ENCODE data around the gene C16orf89.
A peak's percentile ranks its signal among the peaks of the same experiment; 100 is the strongest.

The C16orf89 gene

DNA sequence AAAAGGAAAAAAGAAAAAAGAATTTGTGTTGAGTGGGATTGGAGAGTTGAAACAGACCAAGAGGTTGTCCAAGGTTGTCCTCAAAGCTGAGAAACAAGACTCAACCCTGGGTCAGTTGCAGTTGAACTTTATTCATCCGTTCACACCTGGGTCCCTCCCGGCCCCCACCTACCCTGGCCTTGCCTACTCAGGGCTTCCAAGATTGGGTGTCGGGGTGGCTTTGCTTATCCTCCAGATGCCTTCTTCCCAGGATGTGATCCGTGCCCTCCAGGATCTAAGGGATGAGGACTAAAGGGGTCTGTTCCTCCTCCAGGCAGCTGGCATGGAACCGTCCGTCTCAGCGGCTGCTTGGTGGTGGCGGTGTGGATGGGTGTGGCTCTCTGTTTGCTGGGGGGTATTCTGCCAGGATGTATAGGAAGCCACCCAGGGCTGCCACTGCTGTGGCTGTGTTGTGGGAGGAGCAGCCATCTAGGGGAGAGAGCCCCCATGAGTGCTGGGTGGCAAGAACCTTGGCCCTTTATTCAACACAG is 21.7 kb downstream of the C16orf89 start:
- ATAC-seq: no peak

DNA sequence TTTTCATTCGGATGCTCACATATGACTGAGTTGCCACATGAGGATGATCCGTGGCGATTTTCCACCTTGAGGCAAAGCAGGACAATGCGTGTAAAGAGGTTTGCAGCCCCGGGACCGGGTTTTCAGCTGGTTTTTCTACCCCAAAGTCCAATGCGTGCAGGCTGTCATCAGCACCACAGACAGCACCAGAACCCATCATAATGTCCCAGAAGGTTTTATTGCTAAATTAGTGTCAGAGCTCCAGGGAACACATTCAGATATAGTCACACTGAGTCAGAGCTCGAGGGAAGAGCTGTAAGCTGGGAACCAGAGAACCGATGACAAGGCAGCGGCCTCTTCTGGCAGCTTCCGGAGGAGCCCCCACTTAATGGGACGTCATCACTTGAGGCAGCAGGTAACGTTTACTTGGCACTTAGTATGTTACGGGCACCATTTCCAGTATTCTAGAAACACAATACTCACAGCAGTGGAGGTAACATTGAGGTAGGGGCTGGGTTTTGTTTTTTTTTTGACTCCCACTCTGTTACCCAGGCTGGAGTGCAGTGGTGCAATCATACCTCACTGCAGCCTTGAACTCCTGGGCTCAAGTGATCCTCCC is 23.1 kb downstream of the C16orf89 start:
- TF ChIP-seq, protein P1, sequence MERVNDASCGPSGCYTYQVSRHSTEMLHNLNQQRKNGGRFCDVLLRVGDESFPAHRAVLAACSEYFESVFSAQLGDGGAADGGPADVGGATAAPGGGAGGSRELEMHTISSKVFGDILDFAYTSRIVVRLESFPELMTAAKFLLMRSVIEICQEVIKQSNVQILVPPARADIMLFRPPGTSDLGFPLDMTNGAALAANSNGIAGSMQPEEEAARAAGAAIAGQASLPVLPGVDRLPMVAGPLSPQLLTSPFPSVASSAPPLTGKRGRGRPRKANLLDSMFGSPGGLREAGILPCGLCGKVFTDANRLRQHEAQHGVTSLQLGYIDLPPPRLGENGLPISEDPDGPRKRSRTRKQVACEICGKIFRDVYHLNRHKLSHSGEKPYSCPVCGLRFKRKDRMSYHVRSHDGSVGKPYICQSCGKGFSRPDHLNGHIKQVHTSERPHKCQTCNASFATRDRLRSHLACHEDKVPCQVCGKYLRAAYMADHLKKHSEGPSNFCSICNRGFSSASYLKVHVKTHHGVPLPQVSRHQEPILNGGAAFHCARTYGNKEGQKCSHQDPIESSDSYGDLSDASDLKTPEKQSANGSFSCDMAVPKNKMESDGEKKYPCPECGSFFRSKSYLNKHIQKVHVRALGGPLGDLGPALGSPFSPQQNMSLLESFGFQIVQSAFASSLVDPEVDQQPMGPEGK (CRISPR knock-in tag; IDR thresholded peaks at IDR 0.05; ENCODE audit: borderline replicate concordance): no peak
- TF ChIP-seq ZFP3 (CRISPR knock-in tag; IDR thresholded peaks at IDR 0.05) (no peak), ESRRG (CRISPR knock-in tag; IDR thresholded peaks at IDR 0.05) (no peak), CSDC2 (CRISPR knock-in tag; IDR thresholded peaks at IDR 0.05) (no peak), ZNF565 (CRISPR knock-in tag; conservative IDR thresholded peaks at IDR 0.05; ENCODE audit: low read depth) (no peak), TOX (CRISPR knock-in tag; IDR thresholded peaks at IDR 0.05; ENCODE audit: borderline replicate concordance) (no peak), ISL1 (CRISPR knock-in tag; IDR thresholded peaks at IDR 0.05) (no peak)
- TF ChIP-seq, protein P2, sequence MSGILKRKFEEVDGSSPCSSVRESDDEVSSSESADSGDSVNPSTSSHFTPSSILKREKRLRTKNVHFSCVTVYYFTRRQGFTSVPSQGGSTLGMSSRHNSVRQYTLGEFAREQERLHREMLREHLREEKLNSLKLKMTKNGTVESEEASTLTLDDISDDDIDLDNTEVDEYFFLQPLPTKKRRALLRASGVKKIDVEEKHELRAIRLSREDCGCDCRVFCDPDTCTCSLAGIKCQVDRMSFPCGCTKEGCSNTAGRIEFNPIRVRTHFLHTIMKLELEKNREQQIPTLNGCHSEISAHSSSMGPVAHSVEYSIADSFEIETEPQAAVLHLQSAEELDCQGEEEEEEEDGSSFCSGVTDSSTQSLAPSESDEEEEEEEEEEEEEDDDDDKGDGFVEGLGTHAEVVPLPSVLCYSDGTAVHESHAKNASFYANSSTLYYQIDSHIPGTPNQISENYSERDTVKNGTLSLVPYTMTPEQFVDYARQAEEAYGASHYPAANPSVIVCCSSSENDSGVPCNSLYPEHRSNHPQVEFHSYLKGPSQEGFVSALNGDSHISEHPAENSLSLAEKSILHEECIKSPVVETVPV (CRISPR knock-in tag; IDR thresholded peaks at IDR 0.05): no peak
- TF ChIP-seq, protein P3, sequence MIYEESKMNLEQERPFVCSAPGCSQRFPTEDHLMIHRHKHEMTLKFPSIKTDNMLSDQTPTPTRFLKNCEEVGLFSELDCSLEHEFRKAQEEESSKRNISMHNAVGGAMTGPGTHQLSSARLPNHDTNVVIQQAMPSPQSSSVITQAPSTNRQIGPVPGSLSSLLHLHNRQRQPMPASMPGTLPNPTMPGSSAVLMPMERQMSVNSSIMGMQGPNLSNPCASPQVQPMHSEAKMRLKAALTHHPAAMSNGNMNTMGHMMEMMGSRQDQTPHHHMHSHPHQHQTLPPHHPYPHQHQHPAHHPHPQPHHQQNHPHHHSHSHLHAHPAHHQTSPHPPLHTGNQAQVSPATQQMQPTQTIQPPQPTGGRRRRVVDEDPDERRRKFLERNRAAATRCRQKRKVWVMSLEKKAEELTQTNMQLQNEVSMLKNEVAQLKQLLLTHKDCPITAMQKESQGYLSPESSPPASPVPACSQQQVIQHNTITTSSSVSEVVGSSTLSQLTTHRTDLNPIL (CRISPR knock-in tag; IDR thresholded peaks at IDR 0.05; ENCODE audit: low read depth): no peak
- ATAC-seq: peak; percentile 45

More for the DNA sequence above, 21.7 kb downstream of the C16orf89 start:
- no peak for TF ChIP-seq GLIS3 (CRISPR knock-in tag; IDR thresholded peaks at IDR 0.05)
- TF ChIP-seq TOX (CRISPR knock-in tag; IDR thresholded peaks at IDR 0.05; ENCODE audit: borderline replicate concordance): no peak
- no peak for TF ChIP-seq ZFP3 (CRISPR knock-in tag; IDR thresholded peaks at IDR 0.05)
- TF ChIP-seq, protein P3 (CRISPR knock-in tag; IDR thresholded peaks at IDR 0.05; ENCODE audit: low read depth): no peak
- TF ChIP-seq ISL1 (CRISPR knock-in tag; IDR thresholded peaks at IDR 0.05): no peak
- TF ChIP-seq TCF4 (CRISPR knock-in tag; IDR thresholded peaks at IDR 0.05; ENCODE audit: borderline replicate concordance): no peak
- TF ChIP-seq BACH2 (CRISPR knock-in tag; IDR thresholded peaks at IDR 0.05; ENCODE audit: borderline replicate concordance): no peak

DNA sequence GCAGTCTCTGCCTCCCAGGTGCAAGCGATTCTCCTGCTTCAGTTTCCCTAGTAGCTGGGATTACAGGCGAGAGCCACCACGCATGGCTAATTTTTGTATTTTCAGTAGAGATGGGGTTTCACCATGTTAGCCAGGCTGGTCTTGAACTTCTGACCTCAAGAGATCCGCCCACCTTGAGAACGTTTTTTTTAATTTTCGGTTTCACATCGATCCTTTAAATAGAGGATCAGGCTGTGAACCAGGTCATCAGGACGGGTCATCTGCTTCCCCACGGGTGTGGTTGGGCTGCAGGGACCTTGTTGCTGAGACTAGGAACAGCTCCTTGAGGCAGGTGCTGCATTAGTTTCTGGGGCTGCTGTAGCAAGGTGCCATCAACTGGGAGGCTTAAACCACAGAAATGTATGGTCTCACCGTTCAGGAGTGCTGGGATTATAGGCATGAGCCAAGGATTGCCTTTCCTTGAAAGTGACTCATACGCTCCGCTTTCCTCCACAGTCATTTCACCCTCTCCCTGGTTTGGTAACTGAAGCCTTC is 24.1 kb downstream of the C16orf89 start:
- TF ChIP-seq SNAI2 (CRISPR knock-in tag; IDR thresholded peaks at IDR 0.05) (no peak), ZNF8 (CRISPR knock-in tag; IDR thresholded peaks at IDR 0.05) (no peak), GLIS3 (CRISPR knock-in tag; IDR thresholded peaks at IDR 0.05) (no peak), TOX (CRISPR knock-in tag; IDR thresholded peaks at IDR 0.05; ENCODE audit: borderline replicate concordance) (no peak), ZFP3 (CRISPR knock-in tag; IDR thresholded peaks at IDR 0.05) (no peak), RARB (CRISPR knock-in tag; IDR thresholded peaks at IDR 0.05) (no peak), ZNF565 (CRISPR knock-in tag; conservative IDR thresholded peaks at IDR 0.05; ENCODE audit: low read depth) (no peak), CSDC2 (CRISPR knock-in tag; IDR thresholded peaks at IDR 0.05) (no peak), BACH2 (CRISPR knock-in tag; IDR thresholded peaks at IDR 0.05; ENCODE audit: borderline replicate concordance) (no peak), PPARA (CRISPR knock-in tag; IDR thresholded peaks at IDR 0.05; ENCODE audit: borderline replicate concordance) (no peak), ESRRG (CRISPR knock-in tag; IDR thresholded peaks at IDR 0.05) (no peak), ARNTL (CRISPR knock-in tag; IDR thresholded peaks at IDR 0.05; ENCODE audit: borderline replicate concordance, low read depth) (no peak), ZFP30 (CRISPR knock-in tag; IDR thresholded peaks at IDR 0.05) (no peak), ZNF70 (CRISPR knock-in tag; IDR thresholded peaks at IDR 0.05) (no peak), ISL1 (CRISPR knock-in tag; IDR thresholded peaks at IDR 0.05) (no peak)
- TF ChIP-seq, protein P2 (CRISPR knock-in tag; IDR thresholded peaks at IDR 0.05): no peak
- TF ChIP-seq, protein P4, sequence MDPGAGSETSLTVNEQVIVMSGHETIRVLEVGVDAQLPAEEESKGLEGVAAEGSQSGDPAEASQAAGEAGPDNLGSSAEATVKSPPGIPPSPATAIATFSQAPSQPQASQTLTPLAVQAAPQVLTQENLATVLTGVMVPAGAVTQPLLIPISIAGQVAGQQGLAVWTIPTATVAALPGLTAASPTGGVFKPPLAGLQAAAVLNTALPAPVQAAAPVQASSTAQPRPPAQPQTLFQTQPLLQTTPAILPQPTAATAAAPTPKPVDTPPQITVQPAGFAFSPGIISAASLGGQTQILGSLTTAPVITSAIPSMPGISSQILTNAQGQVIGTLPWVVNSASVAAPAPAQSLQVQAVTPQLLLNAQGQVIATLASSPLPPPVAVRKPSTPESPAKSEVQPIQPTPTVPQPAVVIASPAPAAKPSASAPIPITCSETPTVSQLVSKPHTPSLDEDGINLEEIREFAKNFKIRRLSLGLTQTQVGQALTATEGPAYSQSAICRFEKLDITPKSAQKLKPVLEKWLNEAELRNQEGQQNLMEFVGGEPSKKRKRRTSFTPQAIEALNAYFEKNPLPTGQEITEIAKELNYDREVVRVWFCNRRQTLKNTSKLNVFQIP (CRISPR knock-in tag; IDR thresholded peaks at IDR 0.05; ENCODE audit: borderline replicate concordance, low read depth): no peak
- TF ChIP-seq, protein P3 (CRISPR knock-in tag; IDR thresholded peaks at IDR 0.05; ENCODE audit: low read depth): no peak
- ATAC-seq: peak; percentile 93
